Measurements from ENCODE around the gene TSPAN6. TPM values are rescaled to one million over a fixed set of nuclear protein-coding genes. Genes with fewer than 3 reads are reported as not detected.

TSPAN6 gene
- total RNA-seq, 1 donor from 2014 or later: 115 TPM

- no peak for DNase-seq (ENCODE audit: low spot score)
These were observed 52.0 kb downstream of the TSPAN6 start, which contains the start of gene TNMD for GRCh38 chrX:100584611-100585010. TNMD (plus strand) TSS chrX:100584936; CDS start chrX:100585019, 83 bp downstream.

Other genes starting within 250 kb of the TSPAN6 start
- gene PCDH19, start 226.5 kb downstream of the TSPAN6 start, total RNA-seq: 2.8 TPM
- not detected for gene TNMD, start 51.9 kb downstream of the TSPAN6 start, total RNA-seq
- gene SRPX2, start 7.4 kb upstream of the TSPAN6 start, total RNA-seq: 89.0 TPM
- 11.4 TPM for gene SYTL4, start 95.3 kb upstream of the TSPAN6 start, total RNA-seq
- gene CSTF2, start 183.6 kb upstream of the TSPAN6 start, total RNA-seq: 23.7 TPM
- gene NOX1, start 237.6 kb upstream of the TSPAN6 start, total RNA-seq: 0.78 TPM